Heart left ventricle (tissue), 16 donors: ENCODE measurements around the gene NTRK3. TPM values are rescaled to one million over a fixed set of nuclear protein-coding genes. Genes with fewer than 3 reads are reported as not detected.

ENCODE experiments used
- ATAC-seq, 4 donors: fragments of 200-7000 bp; cut with Tn5 transposase; one replicate each; pipeline ENCODE4 v1.9.1; 2020 to 2022; ENCODE audit warnings: moderate library complexity in 4 of 4, mild to moderate bottlenecking in 3 of 4, moderate number of reproducible peaks in 1 of 4
- DNase-seq, 5 donors: peaks; one replicate each; pipeline ENCODE4 v3.0.0-alpha.2; 2020
- H3K27ac ChIP-seq, 12 donors: fragments of 200-600 bp; sonication (generic) in 4 of 12; one replicate each; pipeline versions ENCODE4 v1.5.0 to v1.8.0; 2016 to 2022; ENCODE audit warnings: mild to moderate bottlenecking in 2 of 12
- H3K27me3 ChIP-seq, 9 donors: fragments of 200-600 bp; sonication (generic) in 2 of 9; one replicate each; pipeline versions ENCODE4 v1.5.1 to v1.8.0; 2016 to 2022; ENCODE audit warnings: mild to moderate bottlenecking in 3 of 9
- H3K36me3 ChIP-seq, 9 donors: fragments of 200-600 bp; sonication (generic) in 2 of 9; one replicate each; pipeline versions ENCODE4 v1.5.0 to v1.8.0; 2018 to 2022; ENCODE audit warnings: mild to moderate bottlenecking in 2 of 9
- H3K4me1 ChIP-seq, 12 donors: fragments of 200-600 bp; sonication (generic) in 4 of 12; one replicate each; pipeline versions ENCODE4 v1.5.0 to v1.8.0; 2016 to 2022; ENCODE audit warnings: mild to moderate bottlenecking in 3 of 12
- H3K4me3 ChIP-seq, 12 donors: fragments of 200-600 bp; sonication (generic) in 4 of 12; one replicate each; pipeline versions ENCODE4 v1.5.0 to v1.8.0; 2017 to 2022; ENCODE audit warnings: mild to moderate bottlenecking in 9 of 12, moderate library complexity in 4 of 12
- H3K9me3 ChIP-seq, 12 donors: fragments of 200-600 bp; sonication (generic) in 4 of 12; one replicate each; pipeline versions ENCODE4 v1.5.0 to v1.8.0; 2016 to 2022; ENCODE audit warnings: mild to moderate bottlenecking in 1 of 12
- CTCF ChIP-seq, 12 donors: fragments of 200-600 bp; sonication (generic) in 4 of 12; IDR thresholded peaks; one replicate each; pipeline versions ENCODE4 v1.5.0 to v1.8.0; 2018 to 2022; ENCODE audit warnings: antibody characterized with exemption in 12 of 12, mild to moderate bottlenecking in 5 of 12
- POLR2A ChIP-seq, 2 donors: fragments of 450-650 bp; IDR thresholded peaks; one replicate each; pipeline ENCODE4 v1.6.1; 2017; ENCODE audit warnings: antibody characterized with exemption in 2 of 2, mild to moderate bottlenecking in 2 of 2, moderate library complexity in 2 of 2
- WGBS, 4 donors: extraction: QIAGEN DNeasy Blood & Tissue Kit in 2 of 4; methylation state at CpG; one replicate each; pipeline versions ENCODE4 v1.1.5 to v1.1.7; 2013 to 2018; 5-methylcytosine and 5-hydroxymethylcytosine counted together
- intact Hi-C, 10 donors: fragments of 100-400 bp; cut with DNase I; formaldehyde crosslinking; loops; one replicate each; pipeline versions ENCODE4 v1.11.1 to v1.14.2; 2022
- polyA plus RNA-seq, 2 donors: library from polyadenylated mRNA; stranded (reverse); fragments of 200-250 nt; gene quantifications; one replicate each; pipeline ENCODE4 v1.2.3, GENCODE V29; 2013
- total RNA-seq, 9 donors: library from RNA; depleted of rRNA in 2 of 9; stranded (reverse); fragments of >200 nt in 2 of 9; fragmentation: NEBNext Ultra II Directional in 3 of 9; extraction: Animal tissue kit (Norgen Biotek cat#: 25700) in 3 of 9; gene quantifications; one replicate each; pipeline versions ENCODE4 v1.1.0 to v1.2.4, GENCODE V29; 2016 to 2023
- donor health status: ischemic (EF 13 %, LVEDD 7.1; RV severe dilation, severe dysfunction).
- donor health status: healthy with polysubstance abuse.
- donor health status: DM: no; HTN: yes; CAD: no.
- donor health status: DM: no; HTN: no; CAD: no.
- donor health status: ischemic (EF 25% LVEDD 6.9; RV normal size, moderate dysfunction).
- donor health status: ischemic (EF 25% LVEDD 5.7; RV mildly dilated, moderate dysfunction).
- donor health status: healthy.
- donor health status: DM: yes; HTN: yes; CAD: no.
- donor health status: ischemic (EF 35%, LVEDD 5.7; RV mildly dilated, moderate dysfunction).
- donor health status: nonischemic (EF 11% LVEDD 7.7; RV severe dilation, severe dysfunction).
- donor health status: DM: yes; HTN: yes; CAD: no.
- donor health status: PGD.
- donor health status: ischemic (EF 29% LVEDD 5.4; RV normal size, mild dysfunction).
- donor health status: nonischemic (EF 23%, LVEDD 6.1; RV moderate dilation, normal function).

The NTRK3 gene
- total and polyA plus RNA-seq, 11 donors = 0.53 to 6.8 (median 2.0) TPM

GRCh38 chr15:88267720-88268119 is 11.2 kb upstream of the NTRK3 start:
- WGBS, 4 donors = 73 to 82% (median 76%) methylated on average over 5 of the region's 5 CpGs
- no peak for ATAC-seq
- TF ChIP-seq CTCF (IDR thresholded peaks at IDR 0.05) (no peak), POLR2A (IDR thresholded peaks at IDR 0.05) (no peak)
- intact Hi-C loops = no loop called here
- Histone ChIP-seq H3K36me3 (no peaks in the 10 kb centered on the region), H3K27me3 (peaks cover 0 to 8% (median 0%) of the 10 kb centered on the region in 9 donors), H3K9me3 (no peaks in the 10 kb centered on the region), H3K4me3 (no peak overlapping the region), H3K4me1 (peaks cover 0 to 7% (median 0%) of the 10 kb centered on the region in 12 donors), H3K27ac (peak overlapping the region in 1 of 12 donors; percentile 24)
- no peak for DNase-seq

GRCh38 chr15:88266170-88266569 is 9.6 kb upstream of the NTRK3 start:
- H3K36me3 ChIP-seq = no peaks in the 10 kb centered on the region
- H3K27ac ChIP-seq = no peak overlapping the region
- WGBS, 4 donors = 82 to 84% (median 83%) methylated on average over 10 of the region's 10 CpGs
- H3K4me3 ChIP-seq = no peak overlapping the region
- ATAC-seq (no peak), DNase-seq (no peak)
- intact Hi-C loops = no loop called here
- H3K27me3 ChIP-seq = peaks cover 0 to 20% (median 0%) of the 10 kb centered on the region in 9 donors
- H3K9me3 ChIP-seq = no peaks in the 10 kb centered on the region
- H3K4me1 ChIP-seq = peaks cover 0 to 7% (median 0%) of the 10 kb centered on the region in 12 donors
- TF ChIP-seq POLR2A (IDR thresholded peaks at IDR 0.05) (no peak), CTCF (IDR thresholded peaks at IDR 0.05) (no peak)

GRCh38 chr15:88264622-88265021 is 8.1 kb upstream of the NTRK3 start:
- Histone ChIP-seq H3K36me3 (no peaks in the 10 kb centered on the region), H3K4me1 (peaks cover 0 to 7% (median 0%) of the 10 kb centered on the region in 12 donors), H3K27ac (no peak overlapping the region), H3K27me3 (peaks cover 0 to 16% (median 0%) of the 10 kb centered on the region in 9 donors), H3K9me3 (no peaks in the 10 kb centered on the region), H3K4me3 (no peak overlapping the region)
- intact Hi-C loops = no loop called here
- no peak for ATAC-seq
- WGBS, 4 donors = 68 to 74% (median 68%) methylated on average over 4 of the region's 4 CpGs
- TF ChIP-seq CTCF (IDR thresholded peaks at IDR 0.05) = no peak
- TF ChIP-seq POLR2A (IDR thresholded peaks at IDR 0.05) = no peak
- no peak for DNase-seq

GRCh38 chr15:88262064-88262463 is 5.5 kb upstream of the NTRK3 start:
- no peak for DNase-seq
- H3K36me3 ChIP-seq = no peaks in the 10 kb centered on the region
- peaks cover 0 to 25% (median 11%) of the 10 kb centered on the region in 9 donors for H3K27me3 ChIP-seq
- H3K4me1 ChIP-seq = peaks cover 0 to 13% (median 6%) of the 10 kb centered on the region in 12 donors
- intact Hi-C loops = no loop called here
- TF ChIP-seq POLR2A (IDR thresholded peaks at IDR 0.05) (no peak), CTCF (IDR thresholded peaks at IDR 0.05) (no peak)
- no peak for ATAC-seq
- 78 to 91% (median 84%) methylated on average over 4 to 5 of the region's 5 CpGs for WGBS, 4 donors
- H3K9me3 ChIP-seq = no peaks in the 10 kb centered on the region
- H3K27ac ChIP-seq = no peak overlapping the region
- no peak overlapping the region for H3K4me3 ChIP-seq
